Right lobe of liver (tissue), 6 donors: Measurements from ENCODE around the gene UQCRC1. TPM values are rescaled to one million over a fixed set of nuclear protein-coding genes. Genes with fewer than 3 reads are reported as not detected.

Source experiments
- ATAC-seq, 4 donors: fragments of 200-7000 bp; cut with Tn5 transposase; one replicate each; pipeline ENCODE4 v1.9.1; 2020; ENCODE audit warnings: mild to moderate bottlenecking in 4 of 4, moderate library complexity in 4 of 4
- DNase-seq, 3 donors: peaks; one replicate each; pipeline ENCODE4 v3.0.0-alpha.2; 2020
- H3K27ac ChIP-seq, 3 donors: fragments of 200-600 bp; one replicate each; pipeline ENCODE4 v1.8.0; 2022
- H3K27me3 ChIP-seq, 2 donors: fragments of 200-600 bp; one replicate each; pipeline ENCODE4 v1.8.0; 2022
- H3K36me3 ChIP-seq, 4 donors: fragments of 200-600 bp; sonication (generic) in 1 of 4; one replicate each; pipeline versions ENCODE4 v1.5.1 to v1.8.0; 2017 to 2022; ENCODE audit warnings: control low read depth in 1 of 4
- H3K4me1 ChIP-seq, 4 donors: fragments of 200-600 bp; sonication (generic) in 1 of 4; one replicate each; pipeline versions ENCODE4 v1.5.1 to v1.8.0; 2017 to 2022; ENCODE audit warnings: control low read depth in 1 of 4
- H3K4me3 ChIP-seq, 3 donors: fragments of 200-600 bp; one replicate each; pipeline ENCODE4 v1.8.0; 2022
- H3K9me3 ChIP-seq, 4 donors: fragments of 200-600 bp; sonication (generic) in 1 of 4; one replicate each; pipeline versions ENCODE4 v1.5.1 to v1.8.0; 2017 to 2022; ENCODE audit warnings: control low read depth in 1 of 4
- POLR2A ChIP-seq: fragments of 450-650 bp; IDR thresholded peaks from one replicate; pipeline ENCODE4 v1.6.1; 2017; ENCODE audit warnings: antibody characterized with exemption, mild to moderate bottlenecking
- WGBS: methylation state at CpG from one replicate; pipeline ENCODE4 v1.1.6; 2018; ENCODE audit warnings: low coverage, low lambda C conversion rate; ENCODE audit not compliant: insufficient coverage; ENCODE audit errors: missing lambda C conversion rate; 5-methylcytosine and 5-hydroxymethylcytosine counted together
- intact Hi-C, 2 donors: fragments of 100-400 bp; cut with DNase I; formaldehyde crosslinking; loops; one replicate each; pipeline versions ENCODE4 v1.11.2 to v1.14.1; 2022
- total RNA-seq, 6 experiments: library from RNA; depleted of rRNA in 2 of 6; stranded (reverse); fragments of >200 nt in 2 of 6; fragmentation: NEBNext Ultra II Directional in 3 of 6; extraction: Animal tissue kit (Norgen Biotek cat#: 25700) in 3 of 6; gene quantifications; one replicate each; pipeline versions ENCODE4 v1.1.0 to v1.2.4, GENCODE V29; 2016 to 2023
- TF ChIP-seq, protein P1 (sequence below), 4 donors: fragments of 200-600 bp in 3 of 4; fragments of 450-650 bp in 1 of 4; IDR thresholded peaks; one replicate each; pipeline versions ENCODE4 v1.5.1 to v1.8.0; 2016 to 2022; ENCODE audit warnings: antibody characterized with exemption in 4 of 4, mild to moderate bottlenecking in 2 of 4
- donor health status: DM: no; HTN: yes; CAD: no.
- donor health status: DM: no; HTN: no; CAD: no.
- donor health status: DM: no; HTN: no; CAD: no.
- donor health status: DM: no; HTN: yes; CAD: no.
- donor health status: DM: no; HTN: yes; CAD: no.

Gene UQCRC1
- total RNA-seq, 6 experiments from 2014 or later: 176 to 329 (median 213) TPM

DNA sequence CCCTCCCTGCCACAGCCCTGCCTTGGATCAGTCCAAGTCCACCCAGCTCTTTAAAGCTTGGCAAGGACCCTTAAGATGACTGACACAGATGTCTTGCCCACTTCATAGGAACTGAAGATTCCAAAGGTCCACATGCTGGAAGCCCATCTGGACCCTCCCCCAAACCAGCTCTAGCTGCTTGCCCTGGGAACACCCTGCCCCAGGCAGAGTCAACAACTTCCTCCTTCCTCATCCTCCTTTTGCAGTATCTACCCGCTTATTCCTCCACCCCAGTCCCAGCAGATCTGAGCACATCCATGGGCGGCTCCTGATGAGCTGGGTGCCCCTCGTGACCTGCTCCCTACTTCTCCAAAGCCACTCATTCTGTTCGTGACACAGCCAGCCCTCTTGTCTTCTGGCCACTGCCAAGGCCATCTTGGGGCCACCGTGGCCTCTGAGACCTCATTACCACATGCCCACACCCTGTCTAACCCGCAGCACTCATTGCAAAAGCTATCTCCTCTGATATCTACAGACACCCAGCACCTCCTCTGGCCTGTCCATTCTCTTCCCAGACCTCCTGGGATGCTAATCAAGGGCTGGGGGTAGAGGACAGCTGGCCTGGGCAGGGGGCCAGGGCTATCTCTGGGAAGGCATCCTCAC lies 50.8 kb downstream of the UQCRC1 start:
- peak overlapping the region in 1 of 3 donors; percentile 19 for H3K27ac ChIP-seq

DNA sequence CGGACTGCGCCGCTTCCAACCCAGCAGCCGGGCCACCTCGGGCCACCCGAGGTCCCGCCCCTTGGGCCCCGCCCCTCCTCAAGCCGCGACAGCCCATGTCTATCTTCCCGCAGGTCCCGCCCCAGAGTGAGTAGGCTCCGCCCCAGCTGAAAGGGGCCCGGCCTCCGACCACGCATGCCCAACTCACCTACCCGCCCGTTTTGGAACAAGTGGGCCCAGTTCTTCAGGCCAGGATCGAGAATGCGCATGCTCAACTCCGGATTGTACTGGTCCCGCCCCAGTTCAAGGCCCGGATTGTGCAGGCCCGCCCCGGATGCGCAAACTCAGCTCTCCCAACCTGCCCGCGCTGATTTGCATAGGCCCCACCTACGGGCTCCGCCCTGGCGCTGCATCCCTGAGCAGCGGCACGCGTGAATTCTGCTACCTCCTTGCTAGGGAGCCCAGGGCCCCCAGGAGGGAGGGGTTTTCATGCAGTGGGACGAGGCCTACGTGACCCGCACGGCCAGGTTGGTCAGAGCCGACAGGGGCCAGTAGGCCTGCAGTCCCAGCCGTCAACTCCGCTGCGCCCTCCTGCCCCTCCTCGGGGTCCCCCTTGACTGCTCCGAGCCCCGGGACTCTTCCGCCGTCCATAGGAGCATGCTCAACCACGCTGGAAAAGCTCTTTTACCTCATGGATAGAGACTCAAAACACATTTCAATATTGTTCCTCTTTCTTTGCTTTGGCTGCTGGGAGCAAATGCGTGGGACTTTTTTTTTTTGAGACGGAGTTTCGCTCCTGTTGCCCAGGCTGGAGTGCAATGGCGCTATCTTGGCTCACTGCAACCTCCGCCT lies 52.4 kb downstream of the UQCRC1 start, which contains the start of gene PFKFB4:
PFKFB4 (minus strand) TSS at position 8 of the 831 bp plus-strand sequence. CDS start 26 bp downstream, outside the sequence.
- no peaks in the 10 kb centered on the region for H3K9me3 ChIP-seq
- peak within 1 kb of the TSS; percentile 41 to 54 (median 52) for H3K4me3 ChIP-seq
- no peaks in the 10 kb centered on the region for H3K36me3 ChIP-seq
- H3K27me3 ChIP-seq: no peaks in the 10 kb centered on the region
- H3K27ac ChIP-seq: peak within 1 kb of the TSS in 2 of 3 donors; percentile 7 to 38
- intact Hi-C loops: loop anchor here in 1 of 2 donors (10.0 kb wide), 1 partner anchor 162 kb away; no protein-coding TSS in a partner anchor
- under 1% methylated on average over 23 of the region's 53 CpGs for WGBS
- H3K4me1 ChIP-seq: peaks cover 0 to 11% (median 5%) of the 10 kb centered on the region in 4 donors
- DNase-seq (peak; percentile 99 to 100 (median 99)), ATAC-seq (peak; percentile 87 to 95 (median 92))
- no peak for TF ChIP-seq POLR2A
- TF ChIP-seq, protein P1, sequence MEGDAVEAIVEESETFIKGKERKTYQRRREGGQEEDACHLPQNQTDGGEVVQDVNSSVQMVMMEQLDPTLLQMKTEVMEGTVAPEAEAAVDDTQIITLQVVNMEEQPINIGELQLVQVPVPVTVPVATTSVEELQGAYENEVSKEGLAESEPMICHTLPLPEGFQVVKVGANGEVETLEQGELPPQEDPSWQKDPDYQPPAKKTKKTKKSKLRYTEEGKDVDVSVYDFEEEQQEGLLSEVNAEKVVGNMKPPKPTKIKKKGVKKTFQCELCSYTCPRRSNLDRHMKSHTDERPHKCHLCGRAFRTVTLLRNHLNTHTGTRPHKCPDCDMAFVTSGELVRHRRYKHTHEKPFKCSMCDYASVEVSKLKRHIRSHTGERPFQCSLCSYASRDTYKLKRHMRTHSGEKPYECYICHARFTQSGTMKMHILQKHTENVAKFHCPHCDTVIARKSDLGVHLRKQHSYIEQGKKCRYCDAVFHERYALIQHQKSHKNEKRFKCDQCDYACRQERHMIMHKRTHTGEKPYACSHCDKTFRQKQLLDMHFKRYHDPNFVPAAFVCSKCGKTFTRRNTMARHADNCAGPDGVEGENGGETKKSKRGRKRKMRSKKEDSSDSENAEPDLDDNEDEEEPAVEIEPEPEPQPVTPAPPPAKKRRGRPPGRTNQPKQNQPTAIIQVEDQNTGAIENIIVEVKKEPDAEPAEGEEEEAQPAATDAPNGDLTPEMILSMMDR (IDR thresholded peaks at IDR 0.05): peak in 3 of 4 donors; percentile 7 to 24 (median 10)

More for the DNA sequence above, 50.8 kb downstream of the UQCRC1 start:
- ATAC-seq (peak in 1 of 4 donors; percentile 4), DNase-seq (peak; percentile 57 to 75 (median 63))
- intact Hi-C loops: loop anchor here in 1 of 2 donors (10.0 kb wide), 1 partner anchor 164 kb away; no protein-coding TSS in a partner anchor
- no peaks in the 10 kb centered on the region for H3K36me3 ChIP-seq
- no peak overlapping the region for H3K4me3 ChIP-seq
- 34% methylated on average over 5 of the region's 6 CpGs for WGBS
- H3K4me1 ChIP-seq: peaks cover 0 to 11% (median 5%) of the 10 kb centered on the region in 4 donors
- TF ChIP-seq, protein P1 (IDR thresholded peaks at IDR 0.05): no peak
- no peak for TF ChIP-seq POLR2A
- no peaks in the 10 kb centered on the region for H3K9me3 ChIP-seq
- no peaks in the 10 kb centered on the region for H3K27me3 ChIP-seq

DNA sequence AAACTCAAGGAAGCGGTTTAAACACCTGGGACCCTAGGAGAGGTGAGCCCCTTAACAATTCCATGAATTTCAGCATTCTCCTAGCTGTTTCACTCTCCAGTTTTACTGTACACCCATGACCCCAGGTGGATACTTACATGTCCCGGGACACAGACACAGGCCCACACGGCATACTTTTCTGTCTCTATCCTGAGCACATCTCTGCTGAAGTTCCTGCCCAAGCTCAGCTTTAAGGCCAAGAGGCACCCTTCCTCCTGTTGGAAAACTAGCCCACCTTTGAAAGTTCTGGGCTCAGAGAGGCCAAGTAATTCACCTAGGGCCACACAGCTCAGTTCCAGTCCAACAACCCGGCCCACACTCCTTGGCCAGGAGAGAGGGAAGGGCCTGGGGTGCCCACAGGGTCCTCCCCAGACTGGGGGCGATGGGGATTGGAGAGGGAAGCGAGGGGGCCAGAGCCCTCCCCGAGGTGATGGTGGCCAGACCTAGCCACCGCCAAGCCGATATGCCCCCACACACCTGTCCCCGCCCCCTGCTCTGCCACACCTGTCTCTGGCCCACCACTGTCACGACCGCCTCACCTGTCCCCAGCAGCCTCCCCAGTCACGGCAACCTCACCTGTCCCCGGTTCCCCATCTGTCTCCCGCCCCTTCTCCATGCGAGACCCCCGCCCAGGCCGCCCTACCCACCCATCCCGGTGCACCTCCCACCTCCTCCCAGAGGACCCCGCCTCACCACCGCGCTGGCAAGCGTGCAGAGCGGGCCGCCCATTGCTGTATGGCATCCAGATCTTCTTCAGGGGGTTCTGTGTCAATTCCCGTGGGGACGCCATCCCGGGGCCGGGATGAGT lies 53.3 kb downstream of the UQCRC1 start:
- Histone ChIP-seq H3K36me3 (no peaks in the 10 kb centered on the region), H3K27ac (peak overlapping the region in 1 of 3 donors; percentile 38), H3K9me3 (no peaks in the 10 kb centered on the region), H3K27me3 (no peaks in the 10 kb centered on the region), H3K4me1 (peaks cover 0 to 11% (median 5%) of the 10 kb centered on the region in 4 donors), H3K4me3 (peak overlapping the region; percentile 41 to 54 (median 52))
- intact Hi-C loops: loop anchor here in 1 of 2 donors (10.0 kb wide), 1 partner anchor 161 kb away; no protein-coding TSS in a partner anchor
- TF ChIP-seq, protein P1 (IDR thresholded peaks at IDR 0.05): no peak
- TF ChIP-seq POLR2A: peak; percentile 20
- ATAC-seq (no peak), DNase-seq (peak in 1 of 3 donors; percentile 64)
- 20% methylated on average over 8 of the region's 29 CpGs for WGBS
